EL (cell line): ENCODE results near the gene ATP10B.
"Not testable (repeated sequence)": the region's sequence is repeated elsewhere in the genome, so short reads cannot be mapped to it uniquely, and the experiment has no call there.

Source experiments
- DNase-seq: peaks from one replicate; pipeline ENCODE4 v3.0.0-alpha.2; 2016

ATP10B gene

DNA sequence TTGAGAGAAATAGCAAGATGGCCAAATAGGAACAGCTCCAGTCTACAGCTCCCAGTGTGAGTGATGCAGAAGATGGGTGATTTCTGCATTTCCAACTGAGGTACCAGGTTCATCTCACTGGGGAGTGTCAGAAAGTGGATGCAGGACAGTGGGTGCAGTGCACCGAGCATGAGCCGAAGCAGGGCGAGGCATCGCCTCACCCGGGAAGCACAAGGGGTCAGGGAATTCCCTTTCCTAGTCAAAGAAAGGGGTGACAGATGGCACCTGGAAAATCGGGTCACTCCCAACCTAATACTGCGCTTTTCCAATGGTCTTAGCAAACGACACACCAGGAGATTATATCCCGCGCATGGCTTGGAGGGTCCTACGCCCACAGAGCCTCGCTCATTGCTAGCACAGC, 39.0 kb downstream of the ATP10B start:
- DNase-seq = not testable (repeated sequence)

- DNase-seq = no peak
These were observed 46.6 kb downstream of the ATP10B start for GRCh38 chr5:160805376-160805775.

GRCh38 chr5:160802592-160802991, 49.4 kb downstream of the ATP10B start:
- DNase-seq = no peak

GRCh38 chr5:160800375-160801275, 51.4 kb downstream of the ATP10B start:
- DNase-seq = no peak

DNA sequence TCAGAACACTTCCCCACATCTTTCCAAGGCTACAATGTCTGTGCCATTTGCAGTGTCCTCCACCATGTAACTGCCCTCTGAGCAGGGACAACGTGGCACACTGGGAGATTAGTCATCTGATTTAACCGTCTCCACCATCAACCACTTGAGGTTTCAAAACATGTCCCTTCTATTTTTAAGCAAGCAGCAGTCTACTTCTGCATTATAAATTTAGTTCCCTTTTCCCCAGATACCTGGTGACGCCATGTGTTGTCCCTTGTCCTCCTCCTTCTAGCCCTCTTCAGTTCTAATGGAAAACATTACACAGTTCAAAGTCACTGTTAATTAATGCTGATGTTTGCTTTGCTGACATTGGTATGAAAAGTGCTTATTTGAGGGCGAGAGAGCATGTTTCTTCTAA, 52.8 kb downstream of the ATP10B start:
- no peak for DNase-seq

DNA sequence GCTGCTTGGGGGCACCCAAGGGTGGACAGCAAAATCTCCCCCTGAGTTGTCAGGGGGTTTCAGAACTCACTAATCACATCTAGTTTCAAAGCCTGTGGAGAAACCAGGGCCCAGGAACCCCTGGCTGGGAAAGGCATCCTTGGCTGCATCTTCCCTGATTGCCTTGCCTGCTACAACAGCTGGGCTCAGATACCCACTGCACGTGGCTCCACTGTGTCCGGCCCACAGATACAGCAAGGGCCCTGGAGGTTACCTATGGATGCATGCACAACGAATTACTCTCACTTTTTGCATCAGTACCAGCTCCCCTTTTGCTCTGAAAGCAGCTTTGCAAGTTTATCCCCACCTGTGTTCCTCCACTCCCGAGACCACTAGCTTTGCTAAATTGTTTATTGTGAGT, 55.0 kb downstream of the ATP10B start:
- no peak for DNase-seq

- no peak for DNase-seq
These were observed 58.5 kb downstream of the ATP10B start for GRCh38 chr5:160793530-160793899.

DNA sequence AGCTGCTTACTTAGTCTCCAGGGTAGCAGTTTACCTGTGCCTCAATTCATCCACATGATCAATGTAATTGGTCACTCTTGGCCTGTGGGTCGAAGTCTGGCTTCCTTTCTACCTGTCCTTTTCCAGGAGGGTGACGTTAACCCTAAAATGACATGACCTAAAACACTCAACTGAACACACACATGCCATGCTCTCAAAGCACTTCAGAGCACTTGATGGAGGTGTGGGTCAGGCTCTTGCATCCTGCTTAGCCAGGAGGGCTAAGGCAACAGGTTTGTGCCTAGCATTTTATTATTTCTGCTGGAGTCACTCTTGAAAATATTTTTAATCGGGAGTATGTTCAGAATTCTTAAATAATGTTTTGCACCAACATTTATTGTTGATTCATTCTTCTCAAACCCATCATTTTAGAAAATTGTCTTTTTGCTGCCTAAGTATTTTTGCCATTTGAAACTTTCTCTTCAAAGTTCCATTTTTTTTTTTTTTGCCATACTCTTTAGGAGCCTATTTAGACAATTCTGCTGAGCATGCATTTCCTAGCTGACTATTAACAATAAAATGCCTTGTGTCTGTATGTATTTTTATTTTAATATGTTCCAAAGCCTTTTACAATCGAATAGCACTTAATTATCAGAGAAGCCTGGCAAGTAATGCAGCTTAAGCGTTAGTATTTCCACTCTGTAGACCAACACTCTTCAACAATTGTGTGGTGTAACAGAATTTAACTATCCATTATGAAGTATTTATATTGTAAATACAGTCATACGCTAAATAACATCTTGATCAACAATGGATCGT, 59.1 kb downstream of the ATP10B start:
- DNase-seq = no peak

DNA sequence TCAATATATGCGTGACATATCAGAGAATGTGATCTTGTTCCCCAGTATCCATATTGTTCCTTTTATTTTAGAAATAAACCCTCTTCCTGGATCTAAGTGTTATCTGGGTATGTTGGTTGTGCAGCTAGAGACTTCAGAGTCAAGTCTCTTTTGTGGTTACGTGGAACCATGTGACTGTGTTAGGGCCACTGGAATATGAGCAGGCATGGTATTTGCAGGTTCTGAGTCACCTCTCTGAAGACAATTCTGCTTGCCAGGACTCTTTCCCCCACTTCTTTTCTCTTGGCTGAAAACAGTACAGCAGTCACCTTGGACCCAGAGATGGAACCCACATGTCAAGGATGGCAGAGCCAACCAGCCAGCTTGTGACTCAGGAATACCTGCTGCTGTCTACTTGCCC, 59.7 kb downstream of the ATP10B start:
- no peak for DNase-seq

DNA sequence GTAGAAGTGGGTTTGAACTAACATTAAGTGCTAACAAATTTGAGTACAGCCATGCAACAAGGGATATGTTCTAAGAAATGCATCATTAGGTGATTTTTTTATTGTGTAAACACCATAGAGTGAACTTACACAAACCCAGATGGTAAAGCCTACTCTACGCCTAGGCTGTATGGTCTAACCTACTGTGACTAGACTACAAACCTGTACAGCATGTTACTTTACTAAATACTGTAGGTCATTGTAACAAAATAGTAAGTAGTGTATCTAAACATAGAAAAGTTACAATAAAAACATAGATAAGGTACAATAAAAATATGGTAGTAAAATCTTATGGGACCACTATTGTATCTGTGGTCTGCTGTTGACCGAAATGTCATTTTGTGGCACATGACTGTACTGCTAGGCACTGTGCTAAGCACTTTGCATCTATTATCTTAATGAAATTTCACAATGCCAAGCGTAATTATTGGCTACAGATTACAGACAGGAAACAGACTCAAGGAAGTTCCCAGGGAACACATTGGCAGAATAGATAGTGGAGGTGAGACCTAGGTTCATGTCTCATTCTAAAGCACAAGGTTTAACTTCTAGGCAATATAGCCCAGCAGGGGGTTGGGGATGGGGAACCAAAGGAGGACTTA, 62.7 kb downstream of the ATP10B start:
- DNase-seq = no peak

- DNase-seq = no peak
These were observed 63.8 kb downstream of the ATP10B start for GRCh38 chr5:160788102-160788660.

- no peak for DNase-seq
These were observed 64.8 kb downstream of the ATP10B start for GRCh38 chr5:160787240-160787639.

DNA sequence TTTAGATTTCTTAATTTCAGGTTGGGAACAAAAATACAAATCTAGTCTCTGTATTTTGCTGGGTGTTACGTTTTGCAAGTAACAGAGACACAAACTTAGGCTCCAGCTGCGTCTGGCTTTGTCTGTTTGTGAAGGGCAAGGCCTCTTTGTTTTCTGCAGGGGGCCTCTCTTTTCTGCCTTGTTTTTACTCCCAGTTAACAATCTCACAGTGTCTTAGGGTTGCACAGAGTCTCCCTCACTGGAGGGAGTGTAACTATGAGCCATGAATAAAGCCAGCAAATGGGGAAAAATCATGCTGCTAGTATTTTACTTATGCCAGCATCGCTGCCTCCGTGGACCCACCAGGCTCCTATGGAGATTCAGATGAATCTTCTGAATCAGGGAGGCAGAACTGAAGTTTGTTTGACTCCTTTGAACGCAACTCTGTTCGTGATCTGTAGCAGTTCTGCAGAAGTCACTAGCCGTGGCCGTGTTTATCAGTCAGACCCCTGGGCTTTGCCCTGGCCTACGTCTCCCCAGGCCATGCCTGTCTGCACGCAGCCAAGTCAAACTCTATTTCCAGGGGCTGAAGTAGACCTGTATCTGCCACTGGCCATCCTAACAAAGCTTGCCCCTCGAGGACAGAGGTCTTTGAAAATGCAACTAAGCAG, 77.2 kb downstream of the ATP10B start:
- no peak for DNase-seq

DNA sequence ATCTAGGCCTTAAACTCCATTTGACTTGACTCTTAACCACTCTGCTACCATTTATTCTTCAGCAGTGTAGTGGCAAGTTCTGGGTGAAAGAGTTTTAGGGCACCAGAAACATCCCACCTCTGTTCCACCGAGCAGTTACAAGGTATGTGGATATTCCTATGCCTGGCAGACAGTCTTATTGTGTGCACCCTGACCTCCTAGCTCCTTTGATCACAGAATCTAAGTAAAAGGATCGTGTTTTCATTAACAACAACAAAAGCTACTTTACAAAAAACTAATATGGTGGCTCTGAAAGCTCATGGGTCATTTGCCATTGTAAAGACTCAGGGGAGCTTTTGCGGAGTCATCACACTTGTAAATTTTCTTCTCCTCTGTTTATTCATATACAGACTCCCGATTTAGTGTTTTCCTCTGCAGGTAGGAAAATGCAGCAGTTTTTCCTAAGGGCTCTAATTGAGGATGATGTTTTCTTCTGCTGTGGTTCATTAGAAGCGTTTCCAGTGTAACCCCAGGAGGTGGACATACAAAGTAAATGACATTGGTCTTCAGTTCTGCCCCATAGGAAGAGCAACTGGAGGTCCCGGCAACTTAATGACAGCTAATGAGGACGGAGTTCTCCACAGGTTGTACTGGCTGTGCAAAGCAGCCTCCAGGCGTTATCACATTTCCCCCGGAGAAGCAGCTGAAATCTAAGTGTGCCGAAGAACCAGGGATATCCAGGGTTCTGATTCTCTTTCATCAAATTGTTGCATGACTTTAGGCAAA, 78.2 kb downstream of the ATP10B start:
- no peak for DNase-seq

- DNase-seq = no peak
These were observed 79.2 kb downstream of the ATP10B start for GRCh38 chr5:160772854-160773253.

- no peak for DNase-seq
These were observed 81.3 kb downstream of the ATP10B start for GRCh38 chr5:160770718-160771117.

DNA sequence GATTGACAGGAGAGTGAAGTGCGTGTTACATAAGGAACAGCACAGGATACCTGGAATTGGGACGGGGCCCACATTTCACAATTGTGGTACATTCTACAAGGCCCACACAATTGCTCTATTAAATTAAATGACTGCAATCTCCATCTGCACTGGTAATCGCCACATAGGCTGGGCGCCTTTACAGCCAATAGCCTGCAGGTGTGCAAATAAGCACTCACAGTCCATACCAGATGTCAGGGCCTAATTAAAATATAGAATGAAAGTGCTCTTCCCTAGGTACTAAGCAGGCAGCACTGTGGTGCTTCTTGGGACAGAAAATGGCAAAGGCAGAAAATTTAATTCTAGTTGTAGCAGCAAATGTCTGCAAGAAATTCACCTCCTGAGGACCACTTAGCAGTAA, 82.7 kb downstream of the ATP10B start:
- DNase-seq = no peak

DNA sequence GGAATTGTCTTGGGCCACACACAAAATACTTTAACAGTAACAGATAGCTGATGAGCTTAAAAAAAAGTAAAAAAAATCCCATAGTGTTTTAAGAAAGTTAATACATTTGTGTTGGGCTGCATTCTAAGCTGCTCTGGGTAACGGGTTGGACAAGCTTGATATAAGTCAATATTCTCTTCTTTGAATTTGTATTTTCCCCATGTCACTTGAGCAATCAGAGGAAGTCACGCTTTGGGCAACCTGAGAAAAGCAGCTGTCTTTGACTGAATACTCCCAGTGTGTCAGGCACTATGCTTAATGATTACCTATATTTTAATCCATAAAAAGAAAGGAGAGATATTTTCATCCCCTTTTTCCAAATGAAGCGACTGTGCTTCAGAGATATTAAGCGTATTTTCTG, 84.9 kb downstream of the ATP10B start:
- DNase-seq = no peak

- DNase-seq = no peak
These were observed 92.0 kb downstream of the ATP10B start for GRCh38 chr5:160760008-160760407.

GRCh38 chr5:160757194-160757593, 94.8 kb downstream of the ATP10B start:
- DNase-seq = no peak

- no peak for DNase-seq
These were observed 100.9 kb downstream of the ATP10B start for GRCh38 chr5:160750938-160751657.
